Hepatocyte (in vitro differentiated cells): ENCODE results near the gene GPATCH1.

Source experiments
- EZH2 ChIP-seq: fragments of 200-600 bp; sonication (generic); IDR thresholded peaks from 2 replicates; pipeline ENCODE4 v1.6.1; 2016; ENCODE audit warnings: antibody characterized with exemption, mild to moderate bottlenecking, borderline replicate concordance
- EZH2phosphoT487 ChIP-seq: fragments of 200-600 bp; sonication (generic); IDR thresholded peaks from one replicate; pipeline ENCODE4 v1.6.1; 2018; ENCODE audit warnings: antibody characterized with exemption, mild to moderate bottlenecking, low read depth, moderate library complexity; ENCODE audit not compliant: unreplicated experiment, severe bottlenecking
- TF ChIP-seq, protein P1 (sequence below): fragments of 200-600 bp; sonication (generic); IDR thresholded peaks from 2 replicates; pipeline ENCODE4 v1.5.1; 2016; ENCODE audit warnings: antibody characterized with exemption, mild to moderate bottlenecking; ENCODE audit not compliant: poor library complexity

DNA sequence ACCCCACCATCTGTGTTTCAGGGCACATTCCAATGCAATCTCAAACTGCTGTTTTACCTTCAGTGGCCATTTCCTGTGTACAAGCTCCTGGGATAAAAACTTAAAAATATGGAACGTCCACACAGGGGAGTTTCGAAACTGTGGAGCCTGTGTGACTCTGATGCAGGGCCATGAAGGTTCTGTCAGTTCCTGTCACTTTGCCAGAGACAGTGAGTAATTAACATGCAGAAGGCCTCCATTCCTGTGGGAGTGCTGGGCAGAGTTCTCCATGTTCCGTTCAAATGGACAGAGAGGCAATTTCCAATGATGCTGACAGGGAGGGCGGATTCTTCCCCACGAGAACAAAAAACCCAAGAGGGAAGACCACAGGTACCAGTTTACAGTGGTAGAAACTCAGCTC lies 75.4 kb downstream of the GPATCH1 start:
- TF ChIP-seq, protein P1, sequence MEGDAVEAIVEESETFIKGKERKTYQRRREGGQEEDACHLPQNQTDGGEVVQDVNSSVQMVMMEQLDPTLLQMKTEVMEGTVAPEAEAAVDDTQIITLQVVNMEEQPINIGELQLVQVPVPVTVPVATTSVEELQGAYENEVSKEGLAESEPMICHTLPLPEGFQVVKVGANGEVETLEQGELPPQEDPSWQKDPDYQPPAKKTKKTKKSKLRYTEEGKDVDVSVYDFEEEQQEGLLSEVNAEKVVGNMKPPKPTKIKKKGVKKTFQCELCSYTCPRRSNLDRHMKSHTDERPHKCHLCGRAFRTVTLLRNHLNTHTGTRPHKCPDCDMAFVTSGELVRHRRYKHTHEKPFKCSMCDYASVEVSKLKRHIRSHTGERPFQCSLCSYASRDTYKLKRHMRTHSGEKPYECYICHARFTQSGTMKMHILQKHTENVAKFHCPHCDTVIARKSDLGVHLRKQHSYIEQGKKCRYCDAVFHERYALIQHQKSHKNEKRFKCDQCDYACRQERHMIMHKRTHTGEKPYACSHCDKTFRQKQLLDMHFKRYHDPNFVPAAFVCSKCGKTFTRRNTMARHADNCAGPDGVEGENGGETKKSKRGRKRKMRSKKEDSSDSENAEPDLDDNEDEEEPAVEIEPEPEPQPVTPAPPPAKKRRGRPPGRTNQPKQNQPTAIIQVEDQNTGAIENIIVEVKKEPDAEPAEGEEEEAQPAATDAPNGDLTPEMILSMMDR: no peak
- TF ChIP-seq EZH2 (no peak), EZH2phosphoT487 (no peak)
